SK-N-MC (cell line): ENCODE measurements around the gene PDE7B.
"Not testable (repeated sequence)": the region's sequence is repeated elsewhere in the genome, so short reads cannot be mapped to it uniquely, and the experiment has no call there.

Experiments used
- DNase-seq: peaks from one replicate; pipeline ENCODE4 v3.0.0-alpha.2; 2011; ENCODE audit warnings: low read depth, low spot score
- H3K27ac ChIP-seq: fragments of 200-600 bp; sonication (generic); 2 replicates; pipeline ENCODE4 v1.5.1; 2016; ENCODE audit warnings: mixed run types
- H3K36me3 ChIP-seq: fragments of 200-600 bp; sonication (generic); 2 replicates; pipeline ENCODE4 v1.6.1; 2017; ENCODE audit warnings: antibody characterized with exemption, low read length, mixed read lengths; ENCODE audit not compliant: insufficient read depth
- H3K4me3 ChIP-seq: fragments of 200-600 bp; sonication (generic); 2 replicates; pipeline ENCODE4 v1.5.1; 2016
- H3K9ac ChIP-seq: fragments of 200-600 bp; sonication (generic); 2 replicates; pipeline ENCODE4 v1.8.0; 2017; ENCODE audit warnings: mixed run types, mixed read lengths; ENCODE audit not compliant: insufficient read length
- H3K9me3 ChIP-seq: fragments of 200-600 bp; sonication (generic); 2 replicates; pipeline ENCODE4 v1.6.1; 2017; ENCODE audit warnings: low read depth, mild to moderate bottlenecking, antibody characterized with exemption, low read length, moderate library complexity, mixed read lengths
- EZH2 ChIP-seq: fragments of 200-600 bp; sonication (generic); IDR thresholded peaks from one replicate; pipeline ENCODE4 v1.6.1; 2017; ENCODE audit warnings: antibody characterized with exemption
- FOXP2 ChIP-seq: optimal IDR thresholded peaks from 2 replicates; pipeline ENCODE3; 2011; ENCODE audit warnings: mild to moderate bottlenecking, moderate library complexity; ENCODE audit not compliant: insufficient read depth; ENCODE audit errors: extremely low read length, control extremely low read depth
- POLR2AphosphoS5 ChIP-seq: IDR thresholded peaks from 2 replicates; pipeline ENCODE4 v1.6.1; 2012; ENCODE audit warnings: mild to moderate bottlenecking, low read depth, low read length, borderline replicate concordance

The PDE7B gene

GRCh38 chr6:136209496-136209895 lies 358.0 kb downstream of the PDE7B start:
- TF ChIP-seq POLR2AphosphoS5 = no peak
- TF ChIP-seq EZH2 = no peak
- TF ChIP-seq FOXP2 = no peak
- H3K9me3 ChIP-seq = no peaks in the 10 kb centered on the region
- H3K9ac ChIP-seq = no peak overlapping the region
- no peak overlapping the region for H3K27ac ChIP-seq
- no peak for DNase-seq
- no peaks in the 10 kb centered on the region for H3K36me3 ChIP-seq
- no peak overlapping the region for H3K4me3 ChIP-seq

DNA sequence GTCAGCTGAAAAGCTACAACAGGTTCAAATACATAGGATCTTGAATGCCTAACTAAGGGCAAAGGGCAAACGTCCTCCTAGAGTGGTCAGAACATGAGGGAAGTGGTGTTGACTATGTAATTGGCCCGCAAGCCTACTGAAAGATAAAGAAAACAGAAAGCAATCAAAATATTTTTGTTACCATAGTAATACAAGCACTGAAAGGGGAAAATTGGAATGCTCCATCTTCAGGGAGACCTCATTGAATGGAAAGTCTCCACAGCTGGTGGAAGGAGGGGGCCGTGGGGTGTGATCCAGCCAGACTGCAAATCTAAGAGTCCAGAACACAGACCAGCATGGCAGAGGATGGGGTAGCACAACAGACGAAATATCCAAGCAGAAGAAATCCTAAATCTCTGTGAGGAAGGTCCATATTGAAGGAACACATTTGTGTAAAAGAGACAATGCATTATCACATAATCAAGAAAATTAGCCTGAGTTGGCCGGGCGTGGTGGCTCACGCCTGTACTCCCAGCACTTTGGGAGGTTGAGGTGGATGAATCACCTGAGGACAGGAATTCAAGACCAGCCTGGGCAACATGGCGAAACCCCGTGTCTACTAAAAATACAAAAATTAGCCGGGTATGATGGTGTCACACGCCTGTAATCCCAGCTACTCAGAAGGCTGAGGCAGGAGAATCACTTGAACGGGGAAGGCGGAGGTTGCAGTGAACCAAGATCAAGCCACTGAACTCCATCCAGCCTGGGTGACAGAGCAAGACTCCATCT lies 359.1 kb downstream of the PDE7B start:
- no peak overlapping the region for H3K9ac ChIP-seq
- no peak for DNase-seq
- no peaks in the 10 kb centered on the region for H3K36me3 ChIP-seq
- H3K27ac ChIP-seq = no peak overlapping the region
- TF ChIP-seq FOXP2 = no peak
- TF ChIP-seq EZH2 = no peak
- TF ChIP-seq POLR2AphosphoS5 = no peak
- no peak overlapping the region for H3K4me3 ChIP-seq
- H3K9me3 ChIP-seq = no peaks in the 10 kb centered on the region

DNA sequence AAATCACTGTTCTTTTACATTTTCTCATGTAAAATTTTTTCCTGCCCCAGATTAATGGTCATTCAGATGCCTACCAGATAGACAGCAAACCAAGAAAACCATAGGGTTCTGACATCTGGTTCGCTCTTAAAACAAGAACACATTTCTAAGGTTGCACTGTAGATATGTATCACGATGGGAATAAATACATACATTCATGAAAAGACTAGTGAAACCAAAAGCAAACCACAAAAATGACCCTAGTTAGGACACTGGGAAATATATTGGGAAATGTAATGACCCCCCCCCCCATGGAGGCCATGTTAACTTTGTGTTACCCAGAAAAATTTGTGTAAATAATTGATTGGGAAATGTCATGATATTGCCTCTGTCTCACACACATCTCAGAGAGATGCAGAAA lies 361.1 kb downstream of the PDE7B start:
- H3K9ac ChIP-seq = no peak overlapping the region
- H3K9me3 ChIP-seq = no peaks in the 10 kb centered on the region
- H3K4me3 ChIP-seq = no peak overlapping the region
- TF ChIP-seq FOXP2 (no peak), EZH2 (no peak), POLR2AphosphoS5 (no peak)
- no peaks in the 10 kb centered on the region for H3K36me3 ChIP-seq
- no peak for DNase-seq
- H3K27ac ChIP-seq = no peak overlapping the region

DNA sequence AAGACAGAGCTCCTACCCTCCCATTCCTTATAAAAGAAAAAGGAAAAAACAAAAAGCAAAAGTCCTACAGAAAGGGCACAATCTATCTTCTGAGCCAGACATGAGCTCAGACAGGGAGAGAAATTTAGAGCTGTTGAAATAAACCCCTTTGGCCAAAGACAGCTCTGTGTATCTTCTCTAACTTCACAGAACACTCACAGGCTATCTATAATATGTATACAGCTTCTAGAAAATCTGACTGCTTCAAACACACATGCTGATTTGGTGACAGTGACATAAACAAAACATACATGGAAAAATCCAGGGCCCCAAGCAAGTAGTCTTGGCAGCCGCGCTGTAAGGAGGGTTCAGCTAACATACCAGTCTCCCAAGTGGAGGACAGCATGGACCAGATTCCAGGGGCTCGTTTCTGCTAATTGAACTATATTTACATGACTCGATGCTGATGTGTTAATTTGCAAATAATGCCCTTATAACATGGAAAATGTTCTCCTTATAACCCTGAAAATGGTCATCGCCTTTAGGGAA lies 361.6 kb downstream of the PDE7B start:
- DNase-seq = no peak
- Histone ChIP-seq H3K9me3 (no peaks in the 10 kb centered on the region), H3K4me3 (no peak overlapping the region), H3K27ac (no peak overlapping the region), H3K9ac (no peak overlapping the region), H3K36me3 (no peaks in the 10 kb centered on the region)
- TF ChIP-seq POLR2AphosphoS5 = no peak
- TF ChIP-seq FOXP2 = no peak
- TF ChIP-seq EZH2 = no peak

DNA sequence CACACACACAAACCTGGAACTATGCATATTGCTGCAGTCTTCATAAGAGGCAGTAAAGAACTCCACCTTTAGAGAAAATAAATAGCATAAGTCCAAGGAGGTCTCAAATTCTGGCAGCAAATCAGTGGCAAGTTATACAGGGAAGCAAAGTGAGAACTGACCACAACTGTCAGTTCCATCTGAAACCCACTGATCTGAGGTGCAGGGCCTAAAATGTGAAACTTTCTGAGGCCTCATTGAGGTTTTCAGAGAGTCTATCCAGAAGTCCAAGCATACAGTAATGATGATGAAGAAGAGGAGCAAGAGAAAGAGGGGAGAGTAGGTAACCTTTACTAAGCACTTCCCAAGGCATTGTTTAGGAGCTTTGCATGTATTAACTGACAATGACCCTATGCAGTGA lies 362.4 kb downstream of the PDE7B start:
- no peak for DNase-seq
- no peaks in the 10 kb centered on the region for H3K36me3 ChIP-seq
- no peak for TF ChIP-seq POLR2AphosphoS5
- TF ChIP-seq FOXP2 = no peak
- no peak for TF ChIP-seq EZH2
- H3K9ac ChIP-seq = no peak overlapping the region
- H3K9me3 ChIP-seq = no peaks in the 10 kb centered on the region
- H3K27ac ChIP-seq = no peak overlapping the region
- H3K4me3 ChIP-seq = no peak overlapping the region

DNA sequence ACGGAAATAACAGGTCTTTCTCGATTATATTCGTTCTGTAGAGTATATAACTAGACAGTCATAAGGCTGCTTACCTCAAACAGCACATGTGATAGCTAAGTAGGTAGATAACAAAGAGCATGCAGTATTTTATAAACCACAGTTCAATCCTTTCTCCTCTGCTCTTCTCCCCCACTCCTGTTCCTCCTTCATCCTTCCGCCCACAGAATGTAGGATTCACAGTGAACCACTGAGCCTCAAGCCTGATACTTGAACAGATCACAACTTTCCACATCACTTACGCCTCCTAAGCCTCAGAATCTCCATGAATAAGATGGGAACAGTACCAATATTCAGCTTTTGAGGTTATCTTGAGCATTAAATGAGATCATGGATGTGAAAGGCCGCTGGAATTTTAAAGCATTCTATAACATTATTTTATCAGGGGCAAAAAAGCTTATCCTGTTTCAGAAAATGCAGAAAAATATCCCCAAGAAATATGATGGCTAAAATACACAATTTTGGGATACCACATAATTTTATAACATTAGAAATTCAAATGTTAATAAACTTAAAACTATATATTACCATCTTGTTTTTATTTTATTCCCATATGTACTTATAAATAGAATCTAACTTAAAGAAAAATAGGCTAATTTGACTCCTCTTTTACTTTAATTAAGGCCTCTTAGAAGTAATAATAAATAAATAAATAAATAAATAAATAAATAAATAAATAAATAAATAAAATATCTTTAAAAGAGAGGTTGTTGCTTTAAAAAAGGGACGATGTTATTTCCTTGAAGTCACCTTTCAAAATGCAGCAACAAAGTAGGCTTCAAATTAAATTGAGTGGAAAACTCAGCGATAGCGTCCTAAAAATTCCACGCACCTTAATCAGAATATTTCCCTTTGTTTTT lies 365.3 kb downstream of the PDE7B start:
- Histone ChIP-seq H3K27ac (no peak overlapping the region), H3K36me3 (no peaks in the 10 kb centered on the region)
- no peak for TF ChIP-seq FOXP2
- no peak for TF ChIP-seq POLR2AphosphoS5
- TF ChIP-seq EZH2 = no peak

DNA sequence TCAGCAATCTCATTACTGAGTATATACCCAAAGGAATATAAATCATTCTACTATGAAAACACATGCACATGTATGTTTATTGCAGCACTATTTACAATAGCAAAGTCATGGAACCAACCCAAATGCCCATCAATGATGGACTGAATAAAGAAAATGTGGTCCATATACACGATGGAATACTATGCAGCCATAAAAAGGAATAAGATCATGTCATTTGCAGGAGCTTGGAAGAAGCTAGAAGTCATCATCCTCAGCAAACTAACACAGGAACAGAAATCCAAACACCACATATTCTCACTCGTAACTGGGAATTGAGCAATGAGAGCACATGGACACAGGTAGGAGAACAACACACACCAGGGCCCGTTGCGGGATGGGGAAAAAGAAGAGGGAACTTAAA lies 373.5 kb downstream of the PDE7B start:
- not testable (repeated sequence) for H3K9ac ChIP-seq, H3K9me3 ChIP-seq, H3K4me3 ChIP-seq, DNase-seq, H3K27ac ChIP-seq, H3K36me3 ChIP-seq

More for the DNA sequence above, 365.3 kb downstream of the PDE7B start:
- no peak overlapping the region for H3K9ac ChIP-seq
- 0 out of 2 replicates have a peak, but pooled peaks cover 3% of the 10 kb centered on the region for H3K9me3 ChIP-seq
- no peak for DNase-seq
- H3K4me3 ChIP-seq = no peak overlapping the region

DNA sequence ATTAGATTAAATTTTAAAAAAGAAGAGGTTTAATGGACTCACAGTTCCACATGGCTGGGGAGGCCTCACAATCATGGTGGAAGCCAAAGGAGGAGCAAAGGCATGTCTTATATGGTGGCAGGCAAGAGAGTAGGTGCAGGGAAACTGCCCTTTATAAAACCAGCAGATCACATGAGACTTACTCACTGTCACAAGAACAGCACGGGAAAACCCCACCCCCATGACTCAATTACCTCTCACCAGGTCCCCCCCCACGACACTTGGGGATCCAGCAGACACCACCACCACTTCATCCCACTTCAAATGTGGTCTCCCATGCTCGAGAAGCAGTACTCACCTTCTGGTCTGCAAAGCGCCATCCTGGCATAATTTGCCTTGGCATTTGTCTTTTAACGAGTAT lies 374.0 kb downstream of the PDE7B start:
- Histone ChIP-seq H3K4me3 (peak overlapping the region; percentile 75; the same call in 1 of the 2 replicates), H3K9ac (peak overlapping the region; percentile 61), H3K9me3 (0 out of 2 replicates have a peak, but pooled peaks cover 3% of the 10 kb centered on the region), H3K36me3 (no peaks in the 10 kb centered on the region), H3K27ac (no peak overlapping the region)
- TF ChIP-seq POLR2AphosphoS5 = no peak
- TF ChIP-seq FOXP2 = no peak
- TF ChIP-seq EZH2 = no peak
- no peak for DNase-seq
